HCT116 (cell line): ENCODE measurements around the gene SLC39A1. TPM values are rescaled to one million over a fixed set of nuclear protein-coding genes. Genes with fewer than 3 reads are reported as not detected.
A peak's percentile ranks its signal among the peaks of the same experiment; 100 is the strongest.

Experiments
- ATAC-seq: fragments of 200-7000 bp; cut with Tn5 transposase; 2 replicates; pipeline ENCODE4 v1.9.1; 2020; ENCODE audit warnings: mild to moderate bottlenecking, moderate library complexity
- BruUV-seq: library from RNA; stranded (reverse); fragments of 400-500 nt; replicated peaks from 2 replicates; lab custom pipeline; 2021; lab: Mats Ljungman, UMichigan
- CTCF ChIA-PET: fragments of 300-600 bp; sonication (Branson Sonifier 250); formaldehyde crosslinking; loops from one replicate; lab custom pipeline; 2021; ENCODE audit warnings: antibody characterized with exemption; lab: Charles Lee
- POLR2A ChIA-PET: fragments of 300-600, 350-600 bp; sonication (Branson Sonifier 250); formaldehyde crosslinking; loops from one replicate; lab custom pipeline; 2021; ENCODE audit warnings: antibody characterized with exemption; lab: Charles Lee
- RAD21 ChIA-PET, 2 experiments: fragments of 300-600 bp; sonication (Branson Sonifier 250); formaldehyde crosslinking; loops; one replicate each; lab custom pipeline; 2023; ENCODE audit warnings: low total read pairs in 2 of 2; ENCODE audit not compliant: uncharacterized antibody in 2 of 2, unreplicated experiment in 2 of 2, low non-redundant PET in 1 of 2; lab: Charles Lee
- DNase-seq: peaks from one replicate; pipeline ENCODE4 v3.0.0-alpha.2; 2010; ENCODE audit warnings: low read depth, low spot score
- H2AFZ ChIP-seq: fragments of 200-600 bp; shearing (Covaris generic), sonication (generic); 2 replicates; pipeline ENCODE4 v1.6.1; 2017; ENCODE audit warnings: low read depth, mixed run types, mixed read lengths, antibody characterized with exemption, low read length; ENCODE audit not compliant: poor library complexity, severe bottlenecking
- H3K27ac ChIP-seq: 2 replicates; pipeline ENCODE4 v1.5.1; 2012; ENCODE audit warnings: low read depth, low read length
- H3K27me3 ChIP-seq: fragments of 200-600 bp; sonication (generic); 2 replicates; pipeline ENCODE4 v1.6.1; 2016; ENCODE audit warnings: mixed run types, low read length, mixed read lengths; ENCODE audit not compliant: insufficient read depth
- H3K36me3 ChIP-seq, 2 experiments: fragments of 200-500 bp in 1 of 2; fragments of 200-600 bp in 1 of 2; sonication (Bioruptor generic) in 1 of 2; sonication (generic) in 1 of 2; 2 replicates each; pipeline versions ENCODE4 v1.5.1 to v1.6.1; 2014 to 2016; ENCODE audit warnings: low read length in 2 of 2, inconsistent platforms in 1 of 2, mixed read lengths in 1 of 2, mixed run types in 1 of 2; ENCODE audit not compliant: insufficient read depth in 2 of 2, control insufficient read depth in 1 of 2
- H3K4me1 ChIP-seq, 2 experiments: fragments of 200-600 bp in 1 of 2; sonication (generic) in 1 of 2; 2 replicates each; pipeline versions ENCODE4 v1.5.1 to v1.6.1; 2012 to 2017; ENCODE audit warnings: low read length in 2 of 2, inconsistent platforms in 1 of 2, mild to moderate bottlenecking in 1 of 2, mixed read lengths in 1 of 2, mixed run types in 1 of 2, moderate library complexity in 1 of 2; ENCODE audit not compliant: insufficient read depth in 2 of 2, control insufficient read depth in 1 of 2
- H3K4me2 ChIP-seq: fragments of 200-600 bp; sonication (generic); 2 replicates; pipeline ENCODE4 v1.6.1; 2017; ENCODE audit warnings: mixed run types, low read length, mixed read lengths
- H3K4me3 ChIP-seq, 2 experiments: fragments of 200-600 bp in 1 of 2; sonication (generic) in 1 of 2; replicated peaks in 1 of 2; 2 replicates each; pipeline ENCODE4 v1.5.1; 2011 to 2016; ENCODE audit warnings: low read length in 2 of 2, control low read depth in 1 of 2, low read depth in 1 of 2, mild to moderate bottlenecking in 1 of 2, mixed read lengths in 1 of 2, mixed run types in 1 of 2
- H3K79me2 ChIP-seq: fragments of 200-600 bp; sonication (generic); 2 replicates; pipeline ENCODE4 v1.6.1; 2017; ENCODE audit warnings: mild to moderate bottlenecking, mixed run types, low read length, moderate library complexity, mixed read lengths; ENCODE audit not compliant: insufficient read depth
- H3K9ac ChIP-seq: fragments of 200-600 bp; sonication (generic); 2 replicates; pipeline ENCODE4 v1.6.1; 2016; ENCODE audit warnings: low read length, mixed read lengths
- H3K9me2 ChIP-seq: fragments of 200-600 bp; sonication (generic), shearing (Covaris generic); 2 replicates; pipeline ENCODE4 v1.6.1; 2017; ENCODE audit warnings: mixed run types, mild to moderate bottlenecking, moderate library complexity; ENCODE audit not compliant: insufficient read depth
- H3K9me3 ChIP-seq, 2 experiments: fragments of 200-500 bp in 1 of 2; fragments of 200-600 bp in 1 of 2; sonication (Bioruptor generic) in 1 of 2; sonication (generic) in 1 of 2; 2 replicates each; pipeline ENCODE4 v1.6.1; 2014 to 2017; ENCODE audit warnings: low read length in 2 of 2, mixed read lengths in 2 of 2, inconsistent platforms in 1 of 2, low read depth in 1 of 2, mild to moderate bottlenecking in 1 of 2, mixed run types in 1 of 2, moderate library complexity in 1 of 2; ENCODE audit not compliant: control insufficient read depth in 1 of 2, insufficient read depth in 1 of 2
- H4K20me1 ChIP-seq: fragments of 200-600 bp; sonication (generic), shearing (Covaris generic); 2 replicates; pipeline ENCODE4 v1.6.1; 2017; ENCODE audit warnings: mixed run types, mild to moderate bottlenecking, moderate library complexity; ENCODE audit not compliant: insufficient read depth
- CBX3 ChIP-seq: IDR thresholded peaks from 2 replicates; pipeline ENCODE4 v1.6.1; 2012; ENCODE audit warnings: low read depth
- ELF1 ChIP-seq: IDR thresholded peaks from 2 replicates; pipeline ENCODE4 v1.6.1; 2012; ENCODE audit warnings: low read depth, borderline replicate concordance
- EZH2 ChIP-seq: fragments of 200-600 bp; sonication (generic); IDR thresholded peaks from 2 replicates; pipeline ENCODE4 v1.6.1; 2017; ENCODE audit warnings: antibody characterized with exemption, mixed run types
- EZH2phosphoT487 ChIP-seq: fragments of 200-600 bp; IDR thresholded peaks from 2 replicates; pipeline ENCODE4 v1.6.1; 2018; ENCODE audit warnings: antibody characterized with exemption, borderline replicate concordance
- FOSL1 ChIP-seq: IDR thresholded peaks from 2 replicates; pipeline ENCODE4 v1.6.1; 2012; ENCODE audit warnings: low read depth
- JUND ChIP-seq: IDR thresholded peaks from 2 replicates; pipeline ENCODE4 v1.6.1; 2012
- POLR2A ChIP-seq: IDR thresholded peaks from 2 replicates; pipeline ENCODE4 v1.7.0; 2011; ENCODE audit warnings: borderline replicate concordance; ENCODE audit not compliant: insufficient read depth, insufficient read length; ENCODE audit errors: extremely low read depth
- POLR2AphosphoS5 ChIP-seq: IDR thresholded peaks from 2 replicates; pipeline ENCODE4 v1.6.1; 2011; ENCODE audit warnings: mild to moderate bottlenecking, low read depth, low read length, moderate library complexity
- RAD21 ChIP-seq: IDR thresholded peaks from 2 replicates; pipeline ENCODE4 v1.6.1; 2012; ENCODE audit warnings: low read depth, mild to moderate bottlenecking
- SIN3A ChIP-seq: IDR thresholded peaks from 2 replicates; pipeline ENCODE4 v1.6.1; 2012; ENCODE audit warnings: low read depth
- TCF7L2 ChIP-seq: IDR thresholded peaks from 2 replicates; pipeline ENCODE4 v1.7.0; 2011; ENCODE audit warnings: borderline replicate concordance, inconsistent platforms; ENCODE audit not compliant: insufficient read depth, insufficient read length; ENCODE audit errors: extremely low read depth
- ZFX ChIP-seq: fragments of 450-650 bp; IDR thresholded peaks from 2 replicates; pipeline ENCODE4 v1.6.1; 2017
- ZNF274 ChIP-seq: fragments of 200-500 bp; sonication (Bioruptor generic); IDR thresholded peaks from 2 replicates; pipeline ENCODE4 v1.6.1; 2014; ENCODE audit warnings: mild to moderate bottlenecking, low read depth, low read length, inconsistent platforms
- intact Hi-C: fragments of 100-400 bp; cut with micrococcal nuclease; formaldehyde crosslinking; loops from 2 replicates; pipeline ENCODE4 v1.10.0; 2022
- total RNA-seq: library from RNA; stranded (reverse); gene quantifications from one replicate; pipeline ENCODE4 v1.2.1, GENCODE V29; 2021; ENCODE audit not compliant: unreplicated experiment
- TF ChIP-seq, protein P1 (sequence below), 3 experiments: fragments of 200-600 bp in 1 of 3; sonication (generic) in 1 of 3; IDR thresholded peaks in 2 of 3; conservative IDR thresholded peaks in 1 of 3; 2 replicates each; pipeline ENCODE4 v1.5.1; 2012 to 2017; ENCODE audit warnings: low read depth in 2 of 3, low read length in 2 of 3, antibody characterized with exemption in 1 of 3, borderline replicate concordance in 1 of 3, control low read depth in 1 of 3, mild to moderate bottlenecking in 1 of 3, mixed read lengths in 1 of 3, mixed run types in 1 of 3, moderate library complexity in 1 of 3; ENCODE audit not compliant: insufficient read depth in 1 of 3
- TF ChIP-seq, protein P2 (sequence below): IDR thresholded peaks from 2 replicates; pipeline ENCODE4 v1.6.1; 2012

SLC39A1 gene
- total RNA-seq, 1 experiment from 2014 or later, result 51.5 TPM

- Histone ChIP-seq H3K27ac (peak overlapping the region; percentile 91), H3K4me2 (peak overlapping the region; percentile 99), H4K20me1 (no peaks in the 10 kb centered on the region), H3K9ac (peak overlapping the region; percentile 97), H3K4me3 (peak overlapping the region; percentile 81 to 100), H3K79me2 (peaks cover 20% of the 10 kb centered on the region), H3K36me3 (peaks cover 11 to 29% of the 10 kb centered on the region in 2 experiments; a peak in 3 of 4 replicates), H3K27me3 (no peaks in the 10 kb centered on the region), H3K9me2 (no peaks in the 10 kb centered on the region), H2AFZ (no peak overlapping the region), H3K4me1 (peaks cover 0 to 14% of the 10 kb centered on the region in 2 experiments; a peak in 2 of 4 replicates), H3K9me3 (no peaks in the 10 kb centered on the region)
- ChIA-PET POLR2A (interaction anchor here (1.0 to 3.8 kb wide), 5 partner anchors 10 to 18 kb away, joined by 3 to 38 read pairs (median 19); partner anchors contain the start of genes CREB3L4, CRTC2, RAB13 and RPS27), RAD21 (interaction anchor here in 1 of 2 experiments (1.0 kb wide), 1 partner anchor 13 kb away, joined by 3 read pairs; the partner anchor contains the start of gene SLC39A1), CTCF (interaction anchor here (1.0 to 2.3 kb wide), 4 partner anchors 9 to 30 kb away, joined by 3 to 15 read pairs (median 9); partner anchors contain the start of genes CREB3L4, DENND4B, RAB13 and RPS27)
- BruUV-seq, result no TSS peak
- intact Hi-C loops, result no loop called here
- DNase-seq (no peak), ATAC-seq (0 out of 2 replicates have a peak, but pooled peaks have one; percentile 1)
- TF ChIP-seq ELF1 (no peak), POLR2A (no peak), ZFX (no peak), RAD21 (no peak), POLR2AphosphoS5 (no peak), SIN3A (no peak), JUND (no peak), EZH2 (no peak), TCF7L2 (no peak), EZH2phosphoT487 (no peak), FOSL1 (no peak), CBX3 (no peak), ZNF274 (no peak)
- TF ChIP-seq, protein P1, sequence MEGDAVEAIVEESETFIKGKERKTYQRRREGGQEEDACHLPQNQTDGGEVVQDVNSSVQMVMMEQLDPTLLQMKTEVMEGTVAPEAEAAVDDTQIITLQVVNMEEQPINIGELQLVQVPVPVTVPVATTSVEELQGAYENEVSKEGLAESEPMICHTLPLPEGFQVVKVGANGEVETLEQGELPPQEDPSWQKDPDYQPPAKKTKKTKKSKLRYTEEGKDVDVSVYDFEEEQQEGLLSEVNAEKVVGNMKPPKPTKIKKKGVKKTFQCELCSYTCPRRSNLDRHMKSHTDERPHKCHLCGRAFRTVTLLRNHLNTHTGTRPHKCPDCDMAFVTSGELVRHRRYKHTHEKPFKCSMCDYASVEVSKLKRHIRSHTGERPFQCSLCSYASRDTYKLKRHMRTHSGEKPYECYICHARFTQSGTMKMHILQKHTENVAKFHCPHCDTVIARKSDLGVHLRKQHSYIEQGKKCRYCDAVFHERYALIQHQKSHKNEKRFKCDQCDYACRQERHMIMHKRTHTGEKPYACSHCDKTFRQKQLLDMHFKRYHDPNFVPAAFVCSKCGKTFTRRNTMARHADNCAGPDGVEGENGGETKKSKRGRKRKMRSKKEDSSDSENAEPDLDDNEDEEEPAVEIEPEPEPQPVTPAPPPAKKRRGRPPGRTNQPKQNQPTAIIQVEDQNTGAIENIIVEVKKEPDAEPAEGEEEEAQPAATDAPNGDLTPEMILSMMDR (IDR thresholded peaks at IDR 0.05 in 2 of 3, conservative IDR thresholded peaks at IDR 0.05 in 1 of 3; ENCODE audit: borderline replicate concordance in 1 of 3, insufficient read depth in 1 of 3, low read depth in 2 of 3, low read length in 2 of 3), result no peak
- TF ChIP-seq, protein P2, sequence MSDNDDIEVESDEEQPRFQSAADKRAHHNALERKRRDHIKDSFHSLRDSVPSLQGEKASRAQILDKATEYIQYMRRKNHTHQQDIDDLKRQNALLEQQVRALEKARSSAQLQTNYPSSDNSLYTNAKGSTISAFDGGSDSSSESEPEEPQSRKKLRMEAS, result no peak
Observed at GRCh38 chr1:153976819-153977249, 13.5 kb upstream of the SLC39A1 start.
